ENCODE data around the gene MXRA5.

DNA sequence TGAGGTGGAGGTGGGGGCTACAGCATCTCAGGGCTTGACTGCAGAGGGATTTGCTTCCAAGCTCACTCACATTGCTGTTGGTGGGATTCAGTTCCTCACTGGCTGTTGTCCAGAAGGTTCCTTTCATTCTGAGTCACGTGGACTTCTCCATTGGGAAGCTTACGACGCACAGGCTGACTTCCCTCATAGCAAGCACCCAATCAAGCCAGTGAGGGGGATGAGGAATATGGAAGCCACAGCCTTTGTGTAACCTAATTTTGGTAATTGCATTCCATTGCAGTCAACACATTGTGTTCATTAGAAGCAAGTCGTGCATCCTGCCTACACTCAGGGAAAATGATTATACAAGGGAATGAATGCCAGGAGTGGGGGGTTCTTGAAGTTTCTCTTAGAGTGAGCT is 32.7 kb upstream of the MXRA5 start:
- TF ChIP-seq EP300 (IDR thresholded peaks at IDR 0.05; ENCODE audit: borderline replicate concordance) (no peak), YY1 (IDR thresholded peaks at IDR 0.05; ENCODE audit: low read depth) (no peak), REST (IDR thresholded peaks at IDR 0.05; ENCODE audit: low read depth) (no peak), TEAD4 (IDR thresholded peaks at IDR 0.05) (no peak), RAD21 (IDR thresholded peaks at IDR 0.05; ENCODE audit: low read depth) (no peak)
- TF ChIP-seq, protein P1, sequence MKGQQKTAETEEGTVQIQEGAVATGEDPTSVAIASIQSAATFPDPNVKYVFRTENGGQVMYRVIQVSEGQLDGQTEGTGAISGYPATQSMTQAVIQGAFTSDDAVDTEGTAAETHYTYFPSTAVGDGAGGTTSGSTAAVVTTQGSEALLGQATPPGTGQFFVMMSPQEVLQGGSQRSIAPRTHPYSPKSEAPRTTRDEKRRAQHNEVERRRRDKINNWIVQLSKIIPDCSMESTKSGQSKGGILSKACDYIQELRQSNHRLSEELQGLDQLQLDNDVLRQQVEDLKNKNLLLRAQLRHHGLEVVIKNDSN (IDR thresholded peaks at IDR 0.05) = no peak
- TF ChIP-seq, protein P2, sequence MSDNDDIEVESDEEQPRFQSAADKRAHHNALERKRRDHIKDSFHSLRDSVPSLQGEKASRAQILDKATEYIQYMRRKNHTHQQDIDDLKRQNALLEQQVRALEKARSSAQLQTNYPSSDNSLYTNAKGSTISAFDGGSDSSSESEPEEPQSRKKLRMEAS (IDR thresholded peaks at IDR 0.05) = no peak
